GM18861 (cell line): ENCODE results near the gene ZFAND6.
A peak's percentile ranks its signal among the peaks of the same experiment; 100 is the strongest.
"Not testable (repeated sequence)": the region's sequence is repeated elsewhere in the genome, so short reads cannot be mapped to it uniquely, and the experiment has no call there.

Source experiments
- ATAC-seq: cut with Tn5 transposase; IDR thresholded peaks from one replicate; pipeline ENCODE4 v1.9.1; 2021; ENCODE audit not compliant: unreplicated experiment

Gene ZFAND6

GRCh38 chr15:80141916-80142598, 82.6 kb downstream of the ZFAND6 start:
- no peak for ATAC-seq

- ATAC-seq: no peak
Measured at GRCh38 chr15:80142646-80143045, 83.2 kb downstream of the ZFAND6 start.

- no peak for ATAC-seq
Measured at GRCh38 chr15:80151148-80151547, 91.7 kb downstream of the ZFAND6 start.

GRCh38 chr15:80151576-80151975, 92.1 kb downstream of the ZFAND6 start:
- ATAC-seq: no peak

- ATAC-seq: peak; percentile 41
Measured at GRCh38 chr15:80152180-80152895, 92.9 kb downstream of the ZFAND6 start.

GRCh38 chr15:80152896-80153876, 93.7 kb downstream of the ZFAND6 start, which contains the start of gene FAH:
TSS of gene FAH (plus strand) at chr15:80152999. CDS start at chr15:80153055, 56 bp downstream.
- no peak for ATAC-seq

GRCh38 chr15:80153900-80154299, 94.4 kb downstream of the ZFAND6 start:
- ATAC-seq: no peak

- no peak for ATAC-seq
Measured at GRCh38 chr15:80154336-80154735, 94.9 kb downstream of the ZFAND6 start.

- no peak for ATAC-seq
Measured at GRCh38 chr15:80155001-80155377, 95.5 kb downstream of the ZFAND6 start.

GRCh38 chr15:80155378-80156175, 96.1 kb downstream of the ZFAND6 start:
- not testable (repeated sequence) for ATAC-seq

- no peak for ATAC-seq
Measured at GRCh38 chr15:80156176-80156720, 96.8 kb downstream of the ZFAND6 start.

- ATAC-seq: no peak
Measured at GRCh38 chr15:80157215-80157614, 97.7 kb downstream of the ZFAND6 start.

- no peak for ATAC-seq
Measured at GRCh38 chr15:80159301-80159700, 99.8 kb downstream of the ZFAND6 start.

GRCh38 chr15:80159811-80160569, 100.5 kb downstream of the ZFAND6 start:
- ATAC-seq: no peak

- ATAC-seq: no peak
Measured at GRCh38 chr15:80160570-80161156, 101.2 kb downstream of the ZFAND6 start.

GRCh38 chr15:80161468-80162016, 102.1 kb downstream of the ZFAND6 start:
- no peak for ATAC-seq

- no peak for ATAC-seq
Measured at GRCh38 chr15:80162059-80162554, 102.6 kb downstream of the ZFAND6 start.

- no peak for ATAC-seq
Measured at GRCh38 chr15:80163217-80163616, 103.7 kb downstream of the ZFAND6 start.

- no peak for ATAC-seq
Measured at GRCh38 chr15:80163897-80164296, 104.4 kb downstream of the ZFAND6 start.
